Mesendoderm (in vitro differentiated cells): ENCODE measurements around the gene PLPP4.
A peak's percentile ranks its signal among the peaks of the same experiment; 100 is the strongest.

ENCODE experiments used
- DNase-seq: peaks from one replicate; pipeline ENCODE4 v3.0.0; 2013
- H2AK5ac ChIP-seq: 2 replicates; pipeline ENCODE4 v1.6.1; 2013; ENCODE audit warnings: low read length, inconsistent platforms
- H2BK120ac ChIP-seq: 2 replicates; pipeline ENCODE4 v1.6.1; 2013; ENCODE audit warnings: low read depth, mild to moderate bottlenecking, low read length, moderate library complexity, mixed read lengths
- H2BK15ac ChIP-seq: replicated peaks from 2 replicates; pipeline ENCODE4 v1.6.1; 2013; ENCODE audit warnings: low read depth, mild to moderate bottlenecking, moderate library complexity
- H2BK5ac ChIP-seq: 2 replicates; pipeline ENCODE4 v1.6.1; 2013; ENCODE audit warnings: low read length, inconsistent platforms
- H3K18ac ChIP-seq: 2 replicates; pipeline ENCODE4 v1.6.1; 2013; ENCODE audit warnings: mild to moderate bottlenecking, low read length, mixed read lengths
- H3K23ac ChIP-seq: one replicate; pipeline ENCODE4 v1.6.1; 2013; ENCODE audit warnings: low read length
- H3K27ac ChIP-seq: 2 replicates; pipeline ENCODE4 v1.5.1; 2013; ENCODE audit warnings: low read depth, mild to moderate bottlenecking, inconsistent platforms, low read length, moderate library complexity
- H3K27me3 ChIP-seq: 2 replicates; pipeline ENCODE4 v1.6.1; 2013; ENCODE audit warnings: low read length, control low read depth, mild to moderate bottlenecking, inconsistent platforms; ENCODE audit not compliant: insufficient read depth, poor library complexity
- H3K36me3 ChIP-seq: 2 replicates; pipeline ENCODE4 v1.6.1; 2013; ENCODE audit warnings: low read length, inconsistent platforms; ENCODE audit not compliant: control insufficient read depth, insufficient read depth
- H3K4ac ChIP-seq: one replicate; pipeline ENCODE4 v1.6.1; 2013; ENCODE audit warnings: low read depth, mild to moderate bottlenecking, low read length, moderate library complexity
- H3K4me1 ChIP-seq: 2 replicates; pipeline ENCODE4 v1.6.1; 2013; ENCODE audit warnings: low read depth, low read length, inconsistent platforms; ENCODE audit not compliant: control insufficient read depth
- H3K4me2 ChIP-seq: 2 replicates; pipeline ENCODE4 v1.6.1; 2013; ENCODE audit warnings: low read length
- H3K4me3 ChIP-seq: 2 replicates; pipeline ENCODE4 v1.5.1; 2013; ENCODE audit warnings: mild to moderate bottlenecking, low read length
- H3K56ac ChIP-seq: one replicate; pipeline ENCODE4 v1.6.1; 2013; ENCODE audit warnings: low read length
- H3K79me1 ChIP-seq: 2 replicates; pipeline ENCODE4 v1.6.1; 2013; ENCODE audit warnings: low read length, inconsistent platforms
- H3K79me2 ChIP-seq: 2 replicates; pipeline ENCODE4 v1.6.1; 2013; ENCODE audit warnings: mild to moderate bottlenecking, low read length; ENCODE audit not compliant: control insufficient read depth, insufficient read depth
- H3K9ac ChIP-seq: 2 replicates; pipeline ENCODE4 v1.6.1; 2013; ENCODE audit warnings: low read length, inconsistent platforms
- H4K5ac ChIP-seq: one replicate; pipeline ENCODE4 v1.6.1; 2013; ENCODE audit warnings: low read length
- H4K8ac ChIP-seq: one replicate; pipeline ENCODE4 v1.6.1; 2013; ENCODE audit warnings: low read depth, mild to moderate bottlenecking, control low read depth, low read length, moderate library complexity
- WGBS: extraction: QIAGEN DNeasy Blood & Tissue Kit; methylation state at CpG from one replicate; pipeline ENCODE4 v1.1.7; 2013; ENCODE audit warnings: low lambda C conversion rate, missing lambda C conversion rate; ENCODE audit not compliant: insufficient coverage; ENCODE audit errors: extremely low coverage; 5-methylcytosine and 5-hydroxymethylcytosine counted together

The PLPP4 gene

DNA sequence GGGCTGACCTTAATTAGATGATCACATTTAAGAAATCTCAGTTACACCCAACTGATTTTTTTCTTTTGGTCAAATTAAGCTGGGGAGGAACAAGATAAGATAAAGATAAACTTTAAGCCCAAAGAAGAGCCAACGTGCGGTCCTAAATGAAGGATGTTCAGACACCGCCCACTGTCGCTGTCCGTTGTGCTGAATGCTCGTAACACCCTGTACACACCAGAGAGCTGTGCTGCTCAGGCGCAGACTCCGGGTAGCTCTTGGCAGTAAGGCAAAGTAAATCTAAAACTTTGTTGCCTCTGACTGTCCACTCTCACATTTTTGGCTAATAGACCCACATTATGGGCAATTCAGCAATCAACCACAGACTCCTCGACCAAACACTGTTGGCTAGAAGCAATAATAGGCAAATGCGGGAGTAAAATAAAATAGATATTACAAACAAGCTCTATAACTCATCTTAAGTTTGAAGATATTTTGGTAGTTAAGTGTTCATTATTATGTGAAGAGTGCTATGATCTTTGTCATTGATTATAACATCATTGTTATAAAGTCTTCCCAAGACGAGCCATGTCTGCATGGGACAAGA, 57.1 kb downstream of the PLPP4 start:
- H3K4me3 ChIP-seq: no peak overlapping the region
- no peak overlapping the region for H4K5ac ChIP-seq
- WGBS: no CpG with 5 or more reads among the region's 11 CpGs
- no peaks in the 10 kb centered on the region for H3K4me1 ChIP-seq
- H4K8ac ChIP-seq: no peak overlapping the region
- no peak overlapping the region for H3K18ac ChIP-seq
- H3K56ac ChIP-seq: no peak overlapping the region
- H3K4me2 ChIP-seq: no peak overlapping the region
- H2BK15ac ChIP-seq: no peak overlapping the region
- no peak overlapping the region for H2BK5ac ChIP-seq
- no peak overlapping the region for H3K27ac ChIP-seq
- no peak overlapping the region for H3K4ac ChIP-seq
- DNase-seq: peak; percentile 84
- no peaks in the 10 kb centered on the region for H3K36me3 ChIP-seq
- no peaks in the 10 kb centered on the region for H3K79me1 ChIP-seq
- no peaks in the 10 kb centered on the region for H3K27me3 ChIP-seq
- no peaks in the 10 kb centered on the region for H3K79me2 ChIP-seq
- H2AK5ac ChIP-seq: no peak overlapping the region
- no peak overlapping the region for H2BK120ac ChIP-seq
- no peak overlapping the region for H3K9ac ChIP-seq
- H3K23ac ChIP-seq: no peak overlapping the region

DNA sequence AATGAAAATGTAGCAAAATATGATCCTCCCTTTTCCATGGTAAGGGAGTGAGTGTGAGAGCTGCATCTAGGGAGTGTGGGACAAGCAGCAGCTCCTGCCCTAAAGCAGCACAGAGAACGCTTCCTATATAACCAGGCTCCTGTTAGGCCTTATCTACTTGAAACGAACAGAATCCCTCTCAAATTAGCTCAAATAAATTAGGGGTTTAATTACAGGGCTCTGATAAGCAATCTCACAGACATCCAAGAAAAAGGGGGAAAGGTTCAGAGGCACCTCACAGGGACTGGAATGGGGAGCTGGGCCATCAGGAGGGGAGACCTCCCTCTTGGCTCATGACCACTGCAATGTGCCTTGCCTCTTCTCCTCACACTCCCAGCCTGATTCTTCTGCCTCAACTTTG, 57.9 kb downstream of the PLPP4 start:
- no peak overlapping the region for H4K5ac ChIP-seq
- DNase-seq: no peak
- no peaks in the 10 kb centered on the region for H3K4me1 ChIP-seq
- H2AK5ac ChIP-seq: no peak overlapping the region
- H3K79me2 ChIP-seq: no peaks in the 10 kb centered on the region
- no peak overlapping the region for H4K8ac ChIP-seq
- no peak overlapping the region for H2BK5ac ChIP-seq
- H3K4ac ChIP-seq: no peak overlapping the region
- H3K27ac ChIP-seq: no peak overlapping the region
- no peaks in the 10 kb centered on the region for H3K79me1 ChIP-seq
- H3K9ac ChIP-seq: no peak overlapping the region
- no peak overlapping the region for H3K23ac ChIP-seq
- H3K4me3 ChIP-seq: no peak overlapping the region
- H2BK120ac ChIP-seq: no peak overlapping the region
- H2BK15ac ChIP-seq: no peak overlapping the region
- H3K18ac ChIP-seq: no peak overlapping the region
- no peak overlapping the region for H3K56ac ChIP-seq
- no peaks in the 10 kb centered on the region for H3K36me3 ChIP-seq
- no peak overlapping the region for H3K4me2 ChIP-seq
- no peaks in the 10 kb centered on the region for H3K27me3 ChIP-seq
- no CpG with 5 or more reads among the region's 2 CpGs for WGBS

DNA sequence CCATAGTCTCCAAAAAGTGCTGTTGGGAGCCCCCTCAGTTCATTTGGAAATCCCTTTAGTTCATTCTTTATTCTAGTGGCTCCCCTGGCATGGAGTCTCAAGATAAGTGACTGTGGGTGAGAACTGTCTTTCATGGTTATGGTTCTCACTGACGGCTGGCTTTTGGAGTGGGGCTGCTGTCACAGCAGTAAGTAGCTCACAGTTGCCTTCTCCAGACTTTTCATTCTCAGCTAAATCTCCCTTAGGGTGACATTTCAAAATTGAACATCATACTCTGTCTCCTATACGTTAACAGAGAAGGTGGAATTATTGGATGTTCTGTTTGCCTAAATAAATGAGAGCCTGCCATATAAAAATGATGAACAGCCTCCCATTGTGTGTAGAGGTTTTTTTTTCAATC, 58.7 kb downstream of the PLPP4 start:
- H3K56ac ChIP-seq: no peak overlapping the region
- whole genome bisulfite sequencing: no CpG with 5 or more reads among the region's 2 CpGs
- no peaks in the 10 kb centered on the region for H3K36me3 ChIP-seq
- no peak overlapping the region for H3K4me2 ChIP-seq
- no peak overlapping the region for H3K18ac ChIP-seq
- H4K5ac ChIP-seq: no peak overlapping the region
- no peak overlapping the region for H4K8ac ChIP-seq
- H2BK15ac ChIP-seq: no peak overlapping the region
- H3K4me3 ChIP-seq: no peak overlapping the region
- H3K27me3 ChIP-seq: no peaks in the 10 kb centered on the region
- no peaks in the 10 kb centered on the region for H3K4me1 ChIP-seq
- H3K79me1 ChIP-seq: no peaks in the 10 kb centered on the region
- H2AK5ac ChIP-seq: no peak overlapping the region
- H2BK120ac ChIP-seq: no peak overlapping the region
- H3K4ac ChIP-seq: no peak overlapping the region
- no peak overlapping the region for H2BK5ac ChIP-seq
- no peak for DNase-seq
- H3K27ac ChIP-seq: no peak overlapping the region
- H3K9ac ChIP-seq: no peak overlapping the region
- H3K23ac ChIP-seq: no peak overlapping the region
- no peaks in the 10 kb centered on the region for H3K79me2 ChIP-seq

DNA sequence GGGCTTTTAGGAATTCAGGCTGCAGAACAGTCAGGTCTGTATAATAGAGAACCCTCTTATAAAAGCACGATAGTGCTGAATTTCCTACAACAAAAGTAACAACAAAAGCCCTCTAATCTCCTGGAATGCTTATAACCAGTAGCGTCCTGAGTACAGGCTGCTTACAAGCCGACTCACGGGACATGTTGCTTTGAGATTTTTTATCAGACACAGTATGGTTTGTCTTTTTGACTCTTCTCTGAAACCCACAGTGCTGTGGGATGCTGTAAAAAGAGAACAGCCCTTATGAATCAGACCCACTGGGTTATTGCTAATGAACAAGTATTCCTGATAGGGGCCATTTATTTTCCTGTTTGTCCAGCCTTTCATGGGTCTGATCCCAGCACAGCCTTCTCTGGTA, 59.4 kb downstream of the PLPP4 start:
- no peak overlapping the region for H3K56ac ChIP-seq
- no peak overlapping the region for H4K5ac ChIP-seq
- H3K18ac ChIP-seq: no peak overlapping the region
- H3K4me3 ChIP-seq: no peak overlapping the region
- no peak overlapping the region for H3K4me2 ChIP-seq
- H3K4me1 ChIP-seq: no peaks in the 10 kb centered on the region
- no peak overlapping the region for H2BK120ac ChIP-seq
- no peaks in the 10 kb centered on the region for H3K36me3 ChIP-seq
- no peak overlapping the region for H2AK5ac ChIP-seq
- no peak overlapping the region for H4K8ac ChIP-seq
- H2BK15ac ChIP-seq: no peak overlapping the region
- no peak overlapping the region for H3K9ac ChIP-seq
- WGBS: no CpG with 5 or more reads among the region's 4 CpGs
- no peak overlapping the region for H3K27ac ChIP-seq
- no peaks in the 10 kb centered on the region for H3K27me3 ChIP-seq
- no peak overlapping the region for H2BK5ac ChIP-seq
- no peaks in the 10 kb centered on the region for H3K79me2 ChIP-seq
- H3K79me1 ChIP-seq: no peaks in the 10 kb centered on the region
- no peak overlapping the region for H3K23ac ChIP-seq
- DNase-seq: no peak
- H3K4ac ChIP-seq: no peak overlapping the region

DNA sequence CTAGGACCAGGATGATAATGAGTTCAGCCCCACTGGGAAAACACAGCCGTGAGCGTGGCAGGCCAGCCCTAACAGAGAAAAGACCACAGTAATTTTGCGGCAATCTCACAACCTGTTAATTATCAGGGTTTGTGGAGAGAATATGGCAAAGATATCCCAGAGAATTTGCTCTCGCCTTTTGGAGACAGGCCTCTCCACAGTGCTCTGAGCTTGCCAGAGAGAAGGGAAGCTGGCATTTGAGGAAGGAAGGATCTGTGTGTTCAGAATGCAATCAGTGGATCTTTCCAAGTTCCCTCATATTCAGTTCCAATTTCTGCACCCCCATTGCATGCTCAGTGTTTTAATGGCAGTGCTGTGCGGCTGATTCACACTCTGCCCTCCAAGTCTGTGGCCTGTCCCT, 60.2 kb downstream of the PLPP4 start:
- no CpG with 5 or more reads among the region's 5 CpGs for WGBS
- no peak for DNase-seq

DNA sequence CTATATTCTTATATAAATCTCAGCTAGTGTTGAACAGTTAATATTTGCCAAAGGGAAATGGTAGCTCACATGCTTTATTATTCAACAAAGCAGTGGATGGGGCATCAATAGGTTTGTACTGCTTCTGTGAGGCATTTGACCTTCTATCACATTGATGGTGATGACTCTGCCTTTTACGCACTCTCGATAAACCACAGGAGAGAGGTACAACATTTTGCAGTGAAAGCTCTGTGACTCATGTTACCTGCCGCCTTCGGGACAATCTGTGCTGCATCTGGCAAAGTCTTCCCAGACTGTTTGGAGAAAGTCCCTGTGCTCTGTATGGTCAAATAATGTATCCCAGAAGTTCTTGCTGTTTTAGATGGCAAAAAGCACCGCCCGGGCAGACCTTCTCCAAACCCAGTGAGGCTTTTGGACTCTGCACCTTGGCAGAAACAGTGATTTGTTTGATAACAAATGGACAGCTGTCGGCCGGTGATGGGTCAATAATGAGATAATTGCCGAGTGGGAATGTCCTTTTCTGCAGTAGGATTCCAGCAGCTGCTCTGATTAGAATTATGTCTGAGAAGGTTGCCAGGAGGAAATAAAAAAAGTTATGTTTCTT, 61.0 kb downstream of the PLPP4 start:
- H3K4ac ChIP-seq: no peak overlapping the region
- no peak for DNase-seq
- H3K23ac ChIP-seq: no peak overlapping the region
- no peaks in the 10 kb centered on the region for H3K4me1 ChIP-seq
- no peak overlapping the region for H2BK15ac ChIP-seq
- no peak overlapping the region for H3K56ac ChIP-seq
- H2BK120ac ChIP-seq: no peak overlapping the region
- H4K8ac ChIP-seq: no peak overlapping the region
- no peaks in the 10 kb centered on the region for H3K27me3 ChIP-seq
- H4K5ac ChIP-seq: no peak overlapping the region
- WGBS: no CpG with 5 or more reads among the region's 9 CpGs
- H3K4me2 ChIP-seq: no peak overlapping the region
- no peak overlapping the region for H2BK5ac ChIP-seq
- H3K4me3 ChIP-seq: no peak overlapping the region
- H3K36me3 ChIP-seq: no peaks in the 10 kb centered on the region
- no peak overlapping the region for H3K18ac ChIP-seq
- no peaks in the 10 kb centered on the region for H3K79me2 ChIP-seq
- H3K9ac ChIP-seq: no peak overlapping the region
- H3K27ac ChIP-seq: no peak overlapping the region
- no peak overlapping the region for H2AK5ac ChIP-seq
- no peaks in the 10 kb centered on the region for H3K79me1 ChIP-seq

More for the DNA sequence above, 60.2 kb downstream of the PLPP4 start:
- Histone ChIP-seq H2BK5ac (no peak overlapping the region), H3K4ac (no peak overlapping the region), H4K5ac (no peak overlapping the region), H3K4me2 (no peak overlapping the region), H3K27ac (no peak overlapping the region), H3K56ac (no peak overlapping the region), H3K36me3 (no peaks in the 10 kb centered on the region), H3K27me3 (no peaks in the 10 kb centered on the region), H4K8ac (no peak overlapping the region), H3K18ac (no peak overlapping the region), H3K4me3 (no peak overlapping the region), H3K9ac (no peak overlapping the region), H2BK120ac (no peak overlapping the region), H2BK15ac (no peak overlapping the region), H2AK5ac (no peak overlapping the region), H3K23ac (no peak overlapping the region), H3K4me1 (no peaks in the 10 kb centered on the region), H3K79me1 (no peaks in the 10 kb centered on the region), H3K79me2 (no peaks in the 10 kb centered on the region)
